Hair follicle dermal papilla cell (primary cell): ENCODE results near the gene MC3R. TPM values are rescaled to one million over a fixed set of nuclear protein-coding genes. Genes with fewer than 3 reads are reported as not detected.

Source experiments
- small RNA-seq: library from RNA; depleted of rRNA; stranded (forward); fragments of <200 nt; gene quantifications from one replicate; pipeline ENCODE3, GENCODE V24; 2012
- total RNA-seq: library from RNA; depleted of rRNA; stranded (reverse); fragments of >200 nt; gene quantifications from 2 replicates; pipeline ENCODE4 v1.2.3, GENCODE V29; 2012

Gene MC3R
- not detected in 2 replicates for total RNA-seq

DNA sequence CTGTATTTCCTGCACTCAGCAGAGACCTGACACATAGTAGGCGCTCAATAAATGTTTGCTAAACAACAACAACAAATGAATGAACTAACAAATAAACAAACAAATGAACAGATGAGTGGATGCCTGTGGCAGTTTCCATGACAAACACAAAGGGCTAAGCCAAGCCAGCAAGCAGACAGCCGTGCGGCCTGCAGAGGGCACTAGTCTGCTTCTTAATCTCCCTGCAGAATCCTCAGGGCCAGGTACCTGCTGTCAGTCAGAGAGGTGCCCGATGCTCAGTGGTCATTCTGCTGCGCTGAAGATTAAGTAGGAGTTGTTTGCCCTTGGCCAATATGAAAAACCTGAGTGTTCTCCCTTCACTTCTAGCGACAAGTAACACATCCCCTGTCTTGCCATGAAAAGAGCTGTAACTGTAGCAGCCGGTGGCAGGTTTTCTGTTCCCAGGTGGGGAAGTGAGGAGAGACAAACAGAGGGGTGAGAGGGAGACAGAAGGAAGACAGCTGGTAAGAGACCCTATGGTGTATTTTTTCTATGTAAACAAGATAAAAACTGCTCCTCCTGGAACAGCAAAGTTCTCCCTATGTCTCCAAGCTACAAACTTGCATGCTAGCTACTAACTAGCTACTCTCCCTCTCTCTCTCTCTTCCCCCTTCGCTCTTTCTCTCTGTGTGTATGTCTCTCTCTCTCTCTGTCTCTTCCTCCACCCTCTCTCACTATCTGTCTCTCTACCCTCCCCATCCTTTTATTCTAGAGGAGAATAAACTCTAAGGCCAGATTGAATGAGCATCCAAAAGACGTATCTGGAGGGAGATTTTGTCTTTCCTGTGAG, at the start of gene MC3R:
TSS of gene MC3R (plus strand) at position 779 of the 829 bp plus-strand sequence. CDS start 112 bp downstream, outside the sequence.

Small RNAs within 50 kb of the gene (small RNA-seq; reads per million reads assigned to genes)
- not detected for gene RNA5SP487

Other genes starting within 250 kb of the MC3R start
- gene CBLN4, start 243.2 kb upstream of the MC3R start, total RNA-seq, result not detected in 2 replicates
- gene FAM210B, start 110.2 kb downstream of the MC3R start, total RNA-seq, result 52.6 and 54.6 TPM in 2 replicates
- 9.0 and 9.9 TPM in 2 replicates for gene AURKA, start 143.5 kb downstream of the MC3R start, total RNA-seq
- gene CSTF1, start 143.9 kb downstream of the MC3R start, total RNA-seq, result 43.1 and 44.0 TPM in 2 replicates
- gene CASS4, start 163.5 kb downstream of the MC3R start, total RNA-seq, result 1.8 and 2.7 TPM in 2 replicates
- 76.6 and 80.5 TPM in 2 replicates for gene RTF2, start 219.9 kb downstream of the MC3R start, total RNA-seq